Common myeloid progenitor, CD34-positive (primary cell): Measurements from ENCODE around the gene FKBP1A.

ENCODE experiments used
- CTCF ChIA-PET: fragments of 350-600 bp; sonication (Branson Sonifier 250); formaldehyde crosslinking; loops from one replicate; lab custom pipeline; 2021; ENCODE audit warnings: antibody characterized with exemption; lab: Charles Lee
- POLR2A ChIA-PET: fragments of 350-600 bp; sonication (Branson Sonifier 250); formaldehyde crosslinking; loops from one replicate; lab custom pipeline; 2021; ENCODE audit warnings: antibody characterized with exemption; lab: Charles Lee
- DNase-seq, 3 donors: peaks; one replicate each; pipeline versions ENCODE4 v3.0.0 to v3.0.0-alpha.2; 2013
- H3K27ac ChIP-seq, 2 experiments: 1 replicate in 1 of 2; 2 replicates in 1 of 2; pipeline ENCODE4 v1.7.0; 2013; ENCODE audit warnings: inconsistent platforms in 2 of 2, low read length in 2 of 2, mild to moderate bottlenecking in 2 of 2, low read depth in 1 of 2, moderate library complexity in 1 of 2; ENCODE audit not compliant: severe bottlenecking in 2 of 2, insufficient read depth in 1 of 2, poor library complexity in 1 of 2
- H3K27me3 ChIP-seq, 5 experiments: replicated peaks in 2 of 5; 1 replicate in 3 of 5; 2 replicates in 2 of 5; pipeline versions ENCODE4 v1.6.1 to v1.7.0; 2013; ENCODE audit warnings: low read length in 4 of 5, mild to moderate bottlenecking in 2 of 5, moderate library complexity in 2 of 5, inconsistent platforms in 1 of 5; ENCODE audit not compliant: insufficient read depth in 5 of 5, control insufficient read depth in 4 of 5
- H3K36me3 ChIP-seq, 4 experiments: 1 replicate in 2 of 4; 2 replicates in 2 of 4; pipeline versions ENCODE4 v1.6.1 to v1.7.0; 2013; ENCODE audit warnings: low read length in 3 of 4, control low read depth in 1 of 4, mild to moderate bottlenecking in 1 of 4; ENCODE audit not compliant: control insufficient read depth in 4 of 4, insufficient read depth in 4 of 4
- H3K4me1 ChIP-seq, 4 experiments: 1 replicate in 3 of 4; 2 replicates in 1 of 4; pipeline versions ENCODE4 v1.6.1 to v1.7.1; 2013; ENCODE audit warnings: low read length in 3 of 4, mild to moderate bottlenecking in 3 of 4, control low read depth in 1 of 4, inconsistent platforms in 1 of 4, moderate library complexity in 1 of 4; ENCODE audit not compliant: control insufficient read depth in 4 of 4, insufficient read depth in 4 of 4; ENCODE audit errors: control extremely low read depth in 1 of 4
- H3K4me3 ChIP-seq, 7 experiments: 1 replicate in 4 of 7; 2 replicates in 3 of 7; pipeline versions ENCODE4 v1.5.1 to v1.7.0; 2013; ENCODE audit warnings: mild to moderate bottlenecking in 7 of 7, low read length in 6 of 7, moderate library complexity in 6 of 7, inconsistent platforms in 2 of 7, low read depth in 2 of 7, control low read depth in 1 of 7; ENCODE audit not compliant: insufficient read depth in 4 of 7, control insufficient read depth in 1 of 7; ENCODE audit errors: extremely low read depth in 1 of 7
- H3K9me3 ChIP-seq, 5 experiments: 1 replicate in 4 of 5; 2 replicates in 1 of 5; pipeline versions ENCODE4 v1.6.1 to v1.7.1; 2013; ENCODE audit warnings: low read length in 4 of 5, mild to moderate bottlenecking in 2 of 5, inconsistent platforms in 1 of 5, low read depth in 1 of 5, moderate library complexity in 1 of 5; ENCODE audit not compliant: control insufficient read depth in 4 of 5, insufficient read depth in 2 of 5; ENCODE audit errors: control extremely low read depth in 1 of 5
- whole genome bisulfite sequencing: methylation state at CpG from one replicate; pipeline ENCODE4 v1.1.5; 2013; ENCODE audit not compliant: insufficient coverage; 5-methylcytosine and 5-hydroxymethylcytosine counted together

The FKBP1A gene

DNA sequence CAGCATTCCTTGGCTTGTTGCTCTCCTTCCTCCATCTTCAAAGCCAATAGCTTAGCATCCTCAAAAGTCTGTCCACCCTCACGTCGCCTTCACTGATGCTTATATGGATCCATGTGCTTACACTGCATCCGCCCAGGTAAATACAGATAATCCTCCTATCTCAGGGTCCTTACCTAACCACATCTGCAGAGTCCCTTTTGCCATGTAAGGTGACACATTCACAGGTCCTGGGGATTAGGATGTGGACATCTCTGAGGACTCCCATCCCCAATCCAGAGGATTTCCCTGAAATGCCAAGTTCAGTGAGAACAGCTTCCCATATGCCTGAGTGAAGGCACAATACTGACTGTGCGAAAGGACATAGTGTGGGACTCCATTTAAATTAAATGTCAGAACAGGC is 25.4 kb downstream of the FKBP1A start:
- Histone ChIP-seq H3K9me3 (no peaks in the 10 kb centered on the region), H3K27ac (no peak overlapping the region), H3K27me3 (no peaks in the 10 kb centered on the region), H3K4me1 (peaks cover 7 to 38% (median 16%) of the 10 kb centered on the region in 4 experiments), H3K36me3 (peaks cover 13 to 66% (median 42%) of the 10 kb centered on the region in 4 experiments), H3K4me3 (no peak overlapping the region)
- POLR2A ChIA-PET = no interaction called here
- WGBS = 100% methylated on average over 3 of the region's 4 CpGs
- CTCF ChIA-PET = no interaction called here
- no peak for DNase-seq

DNA sequence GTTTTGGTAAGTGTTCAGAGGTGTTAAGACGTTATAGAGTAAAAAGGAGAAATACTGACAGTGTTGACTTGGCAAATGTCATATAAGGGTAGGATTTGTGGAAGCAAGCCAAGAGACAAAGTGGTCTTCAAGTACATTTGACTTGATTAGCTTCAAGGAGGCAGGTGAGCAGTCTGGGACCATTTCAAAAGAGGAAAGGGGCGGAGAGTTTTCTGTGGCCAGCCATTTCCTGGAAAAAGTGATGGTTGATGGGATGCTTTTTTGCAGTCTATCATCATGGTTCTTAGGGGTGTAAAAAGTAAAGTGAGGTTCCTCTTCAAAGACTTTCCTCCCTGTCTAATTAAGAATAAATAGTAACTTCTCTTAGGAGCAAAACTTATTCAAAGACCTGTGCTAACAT is 28.7 kb downstream of the FKBP1A start:
- Histone ChIP-seq H3K27me3 (no peaks in the 10 kb centered on the region), H3K4me3 (no peak overlapping the region), H3K4me1 (peaks cover 7 to 24% (median 13%) of the 10 kb centered on the region in 4 experiments), H3K27ac (no peak overlapping the region), H3K9me3 (no peaks in the 10 kb centered on the region), H3K36me3 (peaks cover 14 to 58% (median 38%) of the 10 kb centered on the region in 4 experiments)
- DNase-seq = peak in 1 of 3 donors; percentile 25
- WGBS = 18% methylated on average over 1 of the region's 2 CpGs
- CTCF ChIA-PET = interaction anchor here (1.4 to 3.3 kb wide), 2 partner anchors 43 to 73 kb away, joined by 3 to 10 read pairs; no protein-coding TSS in a partner anchor
- POLR2A ChIA-PET = no interaction called here

DNA sequence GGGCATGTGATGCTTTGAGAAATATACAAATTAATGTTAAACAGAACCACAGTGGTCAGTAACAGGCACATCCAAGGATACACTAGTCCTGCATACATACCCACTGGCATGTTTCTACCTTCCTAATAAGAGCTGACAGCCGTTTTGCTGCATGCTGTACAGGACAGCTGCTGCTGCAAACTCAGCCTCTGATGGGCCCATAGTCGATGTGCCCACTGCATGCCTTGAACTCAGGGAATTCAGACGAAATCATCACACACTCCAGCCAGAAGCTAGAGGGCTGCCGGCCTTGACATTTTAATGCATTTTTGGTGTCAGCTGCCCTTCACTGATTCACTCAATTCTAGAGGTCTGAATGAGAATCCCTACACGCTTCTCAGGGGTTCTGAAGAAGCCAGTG is 29.3 kb downstream of the FKBP1A start:
- POLR2A ChIA-PET = no interaction called here

DNA sequence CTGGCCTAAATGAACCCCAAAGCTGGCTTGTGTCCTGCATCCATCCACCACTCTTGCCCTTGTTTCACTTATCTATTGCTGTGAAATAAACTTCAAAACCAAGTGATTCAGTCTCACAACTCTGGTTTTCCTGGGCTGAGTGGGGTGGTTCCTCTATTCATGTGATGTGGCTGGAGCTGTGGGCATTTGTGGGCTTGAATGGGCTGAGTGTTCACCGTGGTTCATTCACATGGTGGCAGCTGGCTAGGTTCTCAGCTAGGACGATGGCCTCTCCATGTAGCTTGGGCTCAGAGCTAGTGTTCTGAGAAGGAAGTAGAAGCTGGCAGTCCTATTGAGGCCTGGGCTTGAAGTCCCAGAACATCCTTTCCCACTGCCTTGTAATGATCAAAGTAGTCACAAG is 30.4 kb downstream of the FKBP1A start:
- H3K4me1 ChIP-seq = peaks cover 7 to 21% (median 13%) of the 10 kb centered on the region in 4 experiments
- 60% methylated on average over 1 of the region's 2 CpGs for WGBS
- ChIA-PET CTCF (interaction anchor here (1.3 to 1.9 kb wide), 3 partner anchors 12 to 156 kb away, joined by 3 to 6 read pairs (median 3); no protein-coding TSS in a partner anchor), POLR2A (no interaction called here)
- H3K27me3 ChIP-seq = no peaks in the 10 kb centered on the region
- no peaks in the 10 kb centered on the region for H3K9me3 ChIP-seq
- peaks cover 5 to 50% (median 38%) of the 10 kb centered on the region in 4 experiments for H3K36me3 ChIP-seq
- peak in 2 of 3 donors; percentile 28 to 30 for DNase-seq
- no peak overlapping the region for H3K4me3 ChIP-seq
- H3K27ac ChIP-seq = no peak overlapping the region

More for the DNA sequence above, 29.3 kb downstream of the FKBP1A start:
- WGBS = 89% methylated on average over 4 of the region's 5 CpGs
- no peaks in the 10 kb centered on the region for H3K27me3 ChIP-seq
- peaks cover 7 to 21% (median 13%) of the 10 kb centered on the region in 4 experiments for H3K4me1 ChIP-seq
- H3K27ac ChIP-seq = no peak overlapping the region
- peaks cover 9 to 53% (median 37%) of the 10 kb centered on the region in 4 experiments for H3K36me3 ChIP-seq
- CTCF ChIA-PET = interaction anchor here (1.4 to 3.3 kb wide), 2 partner anchors 42 to 73 kb away, joined by 3 to 10 read pairs; no protein-coding TSS in a partner anchor
- H3K9me3 ChIP-seq = no peaks in the 10 kb centered on the region
- no peak for DNase-seq
- no peak overlapping the region for H3K4me3 ChIP-seq

DNA sequence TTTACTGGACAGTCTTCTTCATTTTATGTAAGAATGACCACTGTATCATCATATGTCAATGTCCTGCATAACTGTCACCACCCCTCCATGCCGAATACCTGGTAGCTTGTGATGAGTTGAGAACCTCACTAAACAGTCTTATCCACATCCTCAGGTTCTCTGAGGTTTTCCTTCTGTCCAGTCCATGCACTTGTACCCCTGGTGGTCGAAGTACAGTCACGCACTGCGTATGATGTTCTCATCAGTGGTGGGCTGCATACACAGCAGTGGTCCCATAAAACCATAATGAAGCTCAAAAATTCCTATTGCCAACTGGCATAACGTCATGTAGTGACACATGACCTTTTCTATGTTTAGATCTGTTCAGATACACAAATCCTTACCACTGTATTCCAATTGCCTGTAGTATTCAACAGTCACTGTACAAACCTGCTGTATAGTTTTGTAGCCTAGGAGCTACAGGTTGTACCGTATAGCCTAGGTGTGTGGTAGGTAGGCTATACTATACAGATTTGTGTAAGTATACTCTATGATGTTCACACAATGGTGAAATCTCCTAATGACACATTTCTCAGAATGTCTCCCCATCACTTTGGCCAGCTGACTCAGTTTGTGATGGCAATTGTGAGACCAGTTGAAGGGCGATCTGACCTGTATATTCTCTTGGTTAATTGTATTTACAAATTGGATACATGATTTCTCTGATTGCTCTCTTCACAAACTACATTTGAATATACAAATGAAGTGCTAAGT is 32.6 kb downstream of the FKBP1A start:
- H3K4me3 ChIP-seq = no peak overlapping the region
- ChIA-PET POLR2A (no interaction called here), CTCF (no interaction called here)
- peaks cover 0 to 3% (median 2%) of the 10 kb centered on the region in 5 experiments for H3K9me3 ChIP-seq
- no peaks in the 10 kb centered on the region for H3K27me3 ChIP-seq
- no peak overlapping the region for H3K27ac ChIP-seq
- peaks cover 10 to 50% (median 34%) of the 10 kb centered on the region in 4 experiments for H3K36me3 ChIP-seq
- 81% methylated on average over 3 of the region's 7 CpGs for WGBS
- peaks cover 7 to 21% (median 13%) of the 10 kb centered on the region in 4 experiments for H3K4me1 ChIP-seq
- no peak for DNase-seq

DNA sequence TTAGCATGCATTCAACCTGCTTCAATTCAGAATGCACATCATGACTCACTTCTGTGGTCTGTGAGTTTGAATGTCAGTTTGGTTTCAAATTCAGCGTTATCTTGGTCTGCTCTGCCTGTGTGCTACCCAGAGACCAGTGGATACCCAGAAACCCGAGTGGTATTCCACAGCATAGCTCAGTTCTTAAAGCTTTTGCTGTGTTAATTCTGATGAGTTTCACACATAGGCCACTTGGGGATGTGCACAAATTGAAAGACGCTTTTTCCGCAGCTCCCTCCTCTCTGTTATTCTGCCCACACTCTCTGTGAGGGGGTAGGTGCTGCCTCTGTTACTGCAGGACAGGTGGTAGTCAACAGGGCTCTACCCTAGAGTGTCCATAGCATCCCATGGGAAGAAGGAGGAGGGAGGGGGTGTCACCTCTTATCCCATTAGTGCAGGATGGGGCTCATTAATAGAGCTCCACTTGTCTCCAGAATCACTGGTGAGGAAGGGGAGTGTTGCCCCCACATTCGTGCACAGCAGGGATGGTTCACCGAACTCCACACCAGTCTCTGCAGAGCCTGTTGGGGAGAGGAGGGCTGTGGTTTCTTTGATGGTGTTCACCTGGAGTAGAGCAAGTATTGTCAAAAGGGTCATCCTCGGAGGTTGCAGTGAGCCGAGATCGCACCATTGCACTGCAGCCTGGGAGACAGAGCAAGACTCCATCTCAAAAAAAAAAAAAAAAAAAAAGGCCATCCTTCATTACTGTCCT is 34.8 kb downstream of the FKBP1A start:
- Histone ChIP-seq H3K27me3 (no peaks in the 10 kb centered on the region), H3K36me3 (peaks cover 17 to 65% (median 36%) of the 10 kb centered on the region in 4 experiments), H3K27ac (no peak overlapping the region), H3K9me3 (peaks cover 0 to 19% (median 14%) of the 10 kb centered on the region in 5 experiments), H3K4me3 (no peak overlapping the region), H3K4me1 (peaks cover 0 to 6% (median 2%) of the 10 kb centered on the region in 4 experiments)
- ChIA-PET CTCF (interaction anchor here (0.6 kb wide), 1 partner anchor 89 kb away, joined by 3 read pairs; no protein-coding TSS in a partner anchor), POLR2A (no interaction called here)
- peak in 2 of 3 donors; percentile 28 to 39 for DNase-seq
- WGBS = 93% methylated on average over 6 of the region's 9 CpGs
